ENCODE data around the gene SUSD1. TPM values are rescaled to one million over a fixed set of nuclear protein-coding genes. Genes with fewer than 3 reads are reported as not detected.

The SUSD1 gene
- total and polyA plus RNA-seq, 4 donors, result 1.2 to 19.0 (median 3.2) TPM

- H3K4me1 ChIP-seq (ENCODE audit: control insufficient read depth in 4 of 4, insufficient read depth in 4 of 4, low read length in 3 of 4), result no peaks in the 10 kb centered on the region
- H3K9ac ChIP-seq (ENCODE audit: low read depth in 1 of 2, low read length in 2 of 2), result no peak overlapping the region
- H3K27ac ChIP-seq (ENCODE audit: low read depth in 1 of 2, low read length in 2 of 2), result no peak overlapping the region
- peaks cover 0 to 4% (median 0%) of the 10 kb centered on the region in 4 donors for H3K9me3 ChIP-seq (ENCODE audit: control insufficient read depth in 4 of 4, low read length in 3 of 4)
- H3K36me3 ChIP-seq (ENCODE audit: control insufficient read depth in 4 of 4, insufficient read depth in 3 of 4, low read depth in 1 of 4, low read length in 3 of 4), result peaks cover 0 to 5% (median 0%) of the 10 kb centered on the region in 4 donors
- no peak for DNase-seq (ENCODE audit: low spot score)
- 92% methylated on average over 2 of the region's 2 CpGs for WGBS
- no peak for TF ChIP-seq NR2F2 (IDR thresholded peaks at IDR 0.05)
- no peak for TF ChIP-seq HNF4G (IDR thresholded peaks at IDR 0.05)
- TF ChIP-seq FOXA2 (IDR thresholded peaks at IDR 0.05), result no peak
- no peak for TF ChIP-seq EGR1 (IDR thresholded peaks at IDR 0.05; ENCODE audit: low read depth in 2 of 2)
- no peak for TF ChIP-seq ATF3 (IDR thresholded peaks at IDR 0.05)
- no peak for TF ChIP-seq REST (IDR thresholded peaks at IDR 0.05)
- no peak for TF ChIP-seq GABPA (IDR thresholded peaks at IDR 0.05 in 1 of 2, conservative IDR thresholded peaks at IDR 0.05 in 1 of 2)
- TF ChIP-seq CTCF (IDR thresholded peaks at IDR 0.05; ENCODE audit: low read depth, low read length, missing input control), result no peak
- no peaks in the 10 kb centered on the region for H3K27me3 ChIP-seq (ENCODE audit: control insufficient read depth in 4 of 4, insufficient read depth in 4 of 4, low read length in 3 of 4)
- H3K4me3 ChIP-seq (ENCODE audit: low read depth in 1 of 3, low read length in 3 of 3), result no peak overlapping the region
Measured at GRCh38 chr9:112203536-112203935, 28.4 kb upstream of the SUSD1 start.

GRCh38 chr9:112200711-112201110 is 25.6 kb upstream of the SUSD1 start:
- no peaks in the 10 kb centered on the region for H3K27me3 ChIP-seq (ENCODE audit: control insufficient read depth in 4 of 4, insufficient read depth in 4 of 4, low read length in 3 of 4)
- H3K27ac ChIP-seq (ENCODE audit: low read depth in 1 of 2, low read length in 2 of 2), result no peak overlapping the region
- TF ChIP-seq RAD21 (IDR thresholded peaks at IDR 0.05) (no peak), FOXA2 (IDR thresholded peaks at IDR 0.05) (no peak), REST (IDR thresholded peaks at IDR 0.05) (no peak), RXRA (IDR thresholded peaks at IDR 0.05) (no peak)
- no peak overlapping the region for H3K9ac ChIP-seq (ENCODE audit: low read depth in 1 of 2, low read length in 2 of 2)
- H3K4me1 ChIP-seq (ENCODE audit: control insufficient read depth in 4 of 4, insufficient read depth in 4 of 4, low read length in 3 of 4), result no peaks in the 10 kb centered on the region
- DNase-seq (ENCODE audit: low spot score), result no peak
- no peak overlapping the region for H3K4me3 ChIP-seq (ENCODE audit: low read depth in 1 of 3, low read length in 3 of 3)
- no peaks in the 10 kb centered on the region for H3K9me3 ChIP-seq (ENCODE audit: control insufficient read depth in 4 of 4, low read length in 3 of 4)
- 92% methylated on average over 5 of the region's 5 CpGs for WGBS
- no peaks in the 10 kb centered on the region for H3K36me3 ChIP-seq (ENCODE audit: control insufficient read depth in 4 of 4, insufficient read depth in 3 of 4, low read depth in 1 of 4, low read length in 3 of 4)

Data from liver (tissue), 9 donors.